ENCODE measurements around the gene ATP5PO. TPM values are rescaled to one million over a fixed set of nuclear protein-coding genes. Genes with fewer than 3 reads are reported as not detected.

ATP5PO gene
- total RNA-seq, 2 experiments from 2014 or later: 219 to 221 TPM

- Mint-ChIP-seq H3K27ac (no peak overlapping the region), H3K4me1 (no peaks in the 10 kb centered on the region), H3K27me3 (no peaks in the 10 kb centered on the region), H3K36me3 (no peaks in the 10 kb centered on the region), H3K9me3 (no peaks in the 10 kb centered on the region), H3K4me3 (no peak overlapping the region)
- DNase-seq: no peak
These were observed 57.5 kb downstream of the ATP5PO start for GRCh38 chr21:33857846-33858666.

GRCh38 chr21:33856893-33857527 lies 58.6 kb downstream of the ATP5PO start:
- H3K4me3 Mint-ChIP-seq: no peak overlapping the region
- no peaks in the 10 kb centered on the region for H3K4me1 Mint-ChIP-seq
- no peaks in the 10 kb centered on the region for H3K36me3 Mint-ChIP-seq
- DNase-seq: no peak
- no peaks in the 10 kb centered on the region for H3K27me3 Mint-ChIP-seq
- no peak overlapping the region for H3K27ac Mint-ChIP-seq
- no peaks in the 10 kb centered on the region for H3K9me3 Mint-ChIP-seq

GRCh38 chr21:33855190-33855589 lies 60.4 kb downstream of the ATP5PO start:
- H3K4me3 Mint-ChIP-seq: no peak overlapping the region
- H3K27me3 Mint-ChIP-seq: no peaks in the 10 kb centered on the region
- H3K27ac Mint-ChIP-seq: no peak overlapping the region
- no peaks in the 10 kb centered on the region for H3K4me1 Mint-ChIP-seq
- DNase-seq: no peak
- H3K9me3 Mint-ChIP-seq: no peaks in the 10 kb centered on the region
- peaks cover 2% of the 10 kb centered on the region for H3K36me3 Mint-ChIP-seq

- Mint-ChIP-seq H3K27me3 (no peaks in the 10 kb centered on the region), H3K4me1 (no peaks in the 10 kb centered on the region), H3K4me3 (no peak overlapping the region), H3K27ac (no peak overlapping the region), H3K36me3 (peaks cover 2% of the 10 kb centered on the region), H3K9me3 (no peaks in the 10 kb centered on the region)
- DNase-seq: no peak
These were observed 61.0 kb downstream of the ATP5PO start for GRCh38 chr21:33854604-33855003.

Other genes starting within 250 kb of the ATP5PO start
- gene MRPS6, start 157.8 kb upstream of the ATP5PO start, total RNA-seq: 100 to 1,000 TPM; 107 to 116 TPM
- 10 to 100 TPM; 12.4 to 12.7 TPM for gene SLC5A3, start 157.8 kb upstream of the ATP5PO start, total RNA-seq

Data from activated naive CD8-positive, alpha-beta T cell treated with anti-CD3 and anti-CD28 coated beads for 36 hours (primary cell).